Mesendoderm (in vitro differentiated cells): ENCODE measurements around the gene PCDHAC2.

Source experiments
- DNase-seq: peaks from one replicate; pipeline ENCODE4 v3.0.0; 2013
- H2AK5ac ChIP-seq: 2 replicates; pipeline ENCODE4 v1.6.1; 2013; ENCODE audit warnings: low read length, inconsistent platforms
- H2BK120ac ChIP-seq: 2 replicates; pipeline ENCODE4 v1.6.1; 2013; ENCODE audit warnings: low read depth, mild to moderate bottlenecking, low read length, moderate library complexity, mixed read lengths
- H2BK15ac ChIP-seq: replicated peaks from 2 replicates; pipeline ENCODE4 v1.6.1; 2013; ENCODE audit warnings: low read depth, mild to moderate bottlenecking, moderate library complexity
- H2BK5ac ChIP-seq: 2 replicates; pipeline ENCODE4 v1.6.1; 2013; ENCODE audit warnings: low read length, inconsistent platforms
- H3K18ac ChIP-seq: 2 replicates; pipeline ENCODE4 v1.6.1; 2013; ENCODE audit warnings: mild to moderate bottlenecking, low read length, mixed read lengths
- H3K23ac ChIP-seq: one replicate; pipeline ENCODE4 v1.6.1; 2013; ENCODE audit warnings: low read length
- H3K27ac ChIP-seq: 2 replicates; pipeline ENCODE4 v1.5.1; 2013; ENCODE audit warnings: low read depth, mild to moderate bottlenecking, inconsistent platforms, low read length, moderate library complexity
- H3K27me3 ChIP-seq: 2 replicates; pipeline ENCODE4 v1.6.1; 2013; ENCODE audit warnings: low read length, control low read depth, mild to moderate bottlenecking, inconsistent platforms; ENCODE audit not compliant: insufficient read depth, poor library complexity
- H3K36me3 ChIP-seq: 2 replicates; pipeline ENCODE4 v1.6.1; 2013; ENCODE audit warnings: low read length, inconsistent platforms; ENCODE audit not compliant: control insufficient read depth, insufficient read depth
- H3K4ac ChIP-seq: one replicate; pipeline ENCODE4 v1.6.1; 2013; ENCODE audit warnings: low read depth, mild to moderate bottlenecking, low read length, moderate library complexity
- H3K4me1 ChIP-seq: 2 replicates; pipeline ENCODE4 v1.6.1; 2013; ENCODE audit warnings: low read depth, low read length, inconsistent platforms; ENCODE audit not compliant: control insufficient read depth
- H3K4me2 ChIP-seq: 2 replicates; pipeline ENCODE4 v1.6.1; 2013; ENCODE audit warnings: low read length
- H3K4me3 ChIP-seq: 2 replicates; pipeline ENCODE4 v1.5.1; 2013; ENCODE audit warnings: mild to moderate bottlenecking, low read length
- H3K56ac ChIP-seq: one replicate; pipeline ENCODE4 v1.6.1; 2013; ENCODE audit warnings: low read length
- H3K79me1 ChIP-seq: 2 replicates; pipeline ENCODE4 v1.6.1; 2013; ENCODE audit warnings: low read length, inconsistent platforms
- H3K79me2 ChIP-seq: 2 replicates; pipeline ENCODE4 v1.6.1; 2013; ENCODE audit warnings: mild to moderate bottlenecking, low read length; ENCODE audit not compliant: control insufficient read depth, insufficient read depth
- H3K9ac ChIP-seq: 2 replicates; pipeline ENCODE4 v1.6.1; 2013; ENCODE audit warnings: low read length, inconsistent platforms
- H4K5ac ChIP-seq: one replicate; pipeline ENCODE4 v1.6.1; 2013; ENCODE audit warnings: low read length
- H4K8ac ChIP-seq: one replicate; pipeline ENCODE4 v1.6.1; 2013; ENCODE audit warnings: low read depth, mild to moderate bottlenecking, control low read depth, low read length, moderate library complexity
- WGBS: extraction: QIAGEN DNeasy Blood & Tissue Kit; methylation state at CpG from one replicate; pipeline ENCODE4 v1.1.7; 2013; ENCODE audit warnings: low lambda C conversion rate, missing lambda C conversion rate; ENCODE audit not compliant: insufficient coverage; ENCODE audit errors: extremely low coverage; 5-methylcytosine and 5-hydroxymethylcytosine counted together

PCDHAC2 gene

GRCh38 chr5:141001844-141002604, 35.7 kb downstream of the PCDHAC2 start:
- Histone ChIP-seq H3K27me3 (no peaks in the 10 kb centered on the region), H3K56ac (peak overlapping the region; percentile 40), H3K9ac (peak overlapping the region; percentile 58), H4K5ac (no peak overlapping the region), H2BK120ac (peak overlapping the region; percentile 17), H3K4me2 (peak overlapping the region; percentile 57), H3K23ac (no peak overlapping the region), H4K8ac (no peak overlapping the region), H3K27ac (peak overlapping the region; percentile 73), H3K18ac (peak overlapping the region; percentile 87), H3K4me1 (peaks cover 8% of the 10 kb centered on the region), H3K4me3 (peak overlapping the region; percentile 32), H2AK5ac (no peak overlapping the region), H2BK5ac (no peak overlapping the region), H3K79me1 (no peaks in the 10 kb centered on the region), H2BK15ac (peak overlapping the region; percentile 21), H3K79me2 (no peaks in the 10 kb centered on the region), H3K4ac (no peak overlapping the region), H3K36me3 (no peaks in the 10 kb centered on the region)
- no CpG with 5 or more reads among the region's 19 CpGs for WGBS
- DNase-seq: peak; percentile 57

DNA sequence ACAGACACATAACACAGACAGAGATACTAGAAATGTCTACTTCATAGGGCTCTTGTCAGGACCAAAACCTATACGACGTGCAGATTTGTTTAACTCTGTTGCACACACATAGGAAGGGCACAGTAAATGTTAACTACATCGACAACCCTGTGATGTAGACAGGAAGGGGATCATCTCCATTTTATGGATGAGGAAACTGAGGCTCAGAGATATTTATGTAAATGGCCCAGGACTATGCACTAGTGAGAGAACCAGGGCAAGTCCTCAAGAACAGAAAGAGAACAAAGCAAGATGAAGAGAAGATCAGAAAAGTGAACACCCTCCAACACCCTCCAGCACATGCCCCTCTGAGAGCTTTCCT, 36.3 kb downstream of the PCDHAC2 start:
- Histone ChIP-seq H3K9ac (peak overlapping the region; percentile 58), H3K18ac (peak overlapping the region; percentile 56), H3K56ac (no peak overlapping the region), H2AK5ac (no peak overlapping the region), H2BK5ac (no peak overlapping the region), H3K4ac (peak overlapping the region; percentile 20), H3K79me1 (no peaks in the 10 kb centered on the region), H4K5ac (no peak overlapping the region), H3K23ac (no peak overlapping the region), H3K4me3 (no peak overlapping the region), H3K27me3 (no peaks in the 10 kb centered on the region), H2BK120ac (no peak overlapping the region), H3K79me2 (no peaks in the 10 kb centered on the region), H3K4me1 (peaks cover 8% of the 10 kb centered on the region), H3K4me2 (no peak overlapping the region), H4K8ac (no peak overlapping the region), H3K36me3 (no peaks in the 10 kb centered on the region), H2BK15ac (no peak overlapping the region), H3K27ac (no peak overlapping the region)
- no peak for DNase-seq
- WGBS: no CpG with 5 or more reads among the region's 3 CpGs

- WGBS: no CpG with 5 or more reads among the region's 3 CpGs
- peak overlapping the region; percentile 78 for H2BK120ac ChIP-seq
These were observed 36.8 kb downstream of the PCDHAC2 start for GRCh38 chr5:141003031-141003430.

DNA sequence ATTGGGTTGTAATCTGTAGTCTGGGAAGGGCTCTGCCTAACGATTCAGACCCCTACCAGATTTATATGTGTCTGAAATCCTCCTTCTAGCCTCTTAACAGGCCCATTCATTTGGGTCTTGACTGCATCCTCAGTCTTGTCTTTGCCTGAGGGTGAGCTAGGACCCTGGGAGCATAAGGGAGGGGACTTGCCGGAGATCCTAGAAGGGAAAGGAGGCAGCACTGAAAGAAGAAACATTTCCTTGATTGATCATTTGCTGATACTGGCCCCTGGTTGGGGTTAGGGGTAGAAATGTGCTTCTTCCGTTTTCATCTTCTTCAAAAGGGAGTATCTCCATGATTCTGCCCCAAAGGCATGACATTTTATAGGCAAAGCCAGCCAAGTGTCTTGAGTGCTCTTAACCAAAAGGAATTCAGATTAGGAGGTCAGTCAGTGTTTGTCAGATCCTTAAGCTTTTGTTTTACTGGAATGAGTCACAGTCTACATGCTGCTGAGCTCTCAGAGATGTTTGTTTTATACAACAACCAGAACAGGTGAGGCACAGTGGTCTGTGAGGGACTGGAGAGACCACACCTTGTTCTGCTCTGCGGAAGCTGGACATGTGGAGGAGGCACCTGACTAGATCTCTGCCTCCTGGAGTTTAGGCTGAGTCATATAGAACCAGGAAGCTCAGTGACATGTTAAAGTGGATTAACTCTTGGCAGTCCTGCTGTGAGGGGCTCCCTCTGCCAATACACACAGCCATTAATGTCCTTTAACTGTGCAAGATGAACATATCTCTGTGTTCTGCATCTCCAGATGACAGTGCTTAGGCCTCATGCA, 37.7 kb downstream of the PCDHAC2 start:
- peak overlapping the region; percentile 10 for H3K9ac ChIP-seq
- no peaks in the 10 kb centered on the region for H3K27me3 ChIP-seq
- H3K36me3 ChIP-seq: no peaks in the 10 kb centered on the region
- H3K4me1 ChIP-seq: peaks cover 8% of the 10 kb centered on the region
- peak; percentile 93 for DNase-seq
- no peak overlapping the region for H3K4ac ChIP-seq
- H4K8ac ChIP-seq: no peak overlapping the region
- no peaks in the 10 kb centered on the region for H3K79me2 ChIP-seq
- H2AK5ac ChIP-seq: no peak overlapping the region
- H4K5ac ChIP-seq: no peak overlapping the region
- no peak overlapping the region for H2BK15ac ChIP-seq
- H3K4me2 ChIP-seq: no peak overlapping the region
- no peaks in the 10 kb centered on the region for H3K79me1 ChIP-seq
- no CpG with 5 or more reads among the region's 4 CpGs for WGBS
- no peak overlapping the region for H3K56ac ChIP-seq
- H3K23ac ChIP-seq: no peak overlapping the region
- H3K27ac ChIP-seq: peak overlapping the region; percentile 3
- H3K18ac ChIP-seq: no peak overlapping the region
- no peak overlapping the region for H2BK5ac ChIP-seq
- no peak overlapping the region for H2BK120ac ChIP-seq
- no peak overlapping the region for H3K4me3 ChIP-seq

More at GRCh38 chr5:141003031-141003430, 36.8 kb downstream of the PCDHAC2 start:
- H2BK5ac ChIP-seq: no peak overlapping the region
- H2AK5ac ChIP-seq: no peak overlapping the region
- peak overlapping the region; percentile 20 for H3K4ac ChIP-seq
- H3K27me3 ChIP-seq: no peaks in the 10 kb centered on the region
- no peak overlapping the region for H3K56ac ChIP-seq
- H3K36me3 ChIP-seq: no peaks in the 10 kb centered on the region
- H3K4me3 ChIP-seq: no peak overlapping the region
- peaks cover 8% of the 10 kb centered on the region for H3K4me1 ChIP-seq
- no peak overlapping the region for H3K27ac ChIP-seq
- H3K23ac ChIP-seq: no peak overlapping the region
- H3K18ac ChIP-seq: peak overlapping the region; percentile 56
- no peak overlapping the region for H3K4me2 ChIP-seq
- H3K9ac ChIP-seq: no peak overlapping the region
- H3K79me1 ChIP-seq: no peaks in the 10 kb centered on the region
- no peaks in the 10 kb centered on the region for H3K79me2 ChIP-seq
- no peak overlapping the region for H2BK15ac ChIP-seq
- no peak for DNase-seq
- H4K5ac ChIP-seq: no peak overlapping the region
- H4K8ac ChIP-seq: no peak overlapping the region

- Histone ChIP-seq H3K56ac (no peak overlapping the region), H3K79me2 (no peaks in the 10 kb centered on the region), H3K36me3 (no peaks in the 10 kb centered on the region), H3K18ac (no peak overlapping the region), H3K4ac (no peak overlapping the region), H3K23ac (no peak overlapping the region), H3K4me1 (peaks cover 7% of the 10 kb centered on the region), H3K9ac (no peak overlapping the region), H2BK5ac (no peak overlapping the region), H3K27me3 (no peaks in the 10 kb centered on the region), H2AK5ac (no peak overlapping the region), H4K8ac (no peak overlapping the region), H3K27ac (no peak overlapping the region), H3K4me2 (no peak overlapping the region), H2BK15ac (no peak overlapping the region), H4K5ac (no peak overlapping the region), H2BK120ac (no peak overlapping the region), H3K79me1 (no peaks in the 10 kb centered on the region), H3K4me3 (no peak overlapping the region)
- no peak for DNase-seq
These were observed 41.5 kb downstream of the PCDHAC2 start for GRCh38 chr5:141007791-141008190.
